ENCODE data around the gene C2CD4B.

GRCh38 chr15:62187910-62188309 is 22.8 kb upstream of the C2CD4B start:
- TF ChIP-seq CTCF (IDR thresholded peaks at IDR 0.05) (no peak), POLR2A (IDR thresholded peaks at IDR 0.05) (no peak)

All from Peyer's patch (tissue), 4 donors.